Peyer's patch (tissue), 4 donors: Measurements from ENCODE around the gene METAP1. TPM values are rescaled to one million over a fixed set of nuclear protein-coding genes. Genes with fewer than 3 reads are reported as not detected.

Experiments used
- DNase-seq, 3 donors: peaks; one replicate each; pipeline ENCODE4 v3.0.0-alpha.2; 2017 to 2019
- H3K27ac ChIP-seq, 4 donors: fragments of 200-600 bp; sonication (generic); one replicate each; pipeline ENCODE4 v1.5.1; 2016 to 2019
- H3K27me3 ChIP-seq, 2 donors: fragments of 200-600 bp; sonication (generic); one replicate each; pipeline ENCODE4 v1.5.1; 2019
- H3K36me3 ChIP-seq, 3 donors: fragments of 200-600 bp; sonication (generic); one replicate each; pipeline ENCODE4 v1.5.1; 2016 to 2019
- H3K4me1 ChIP-seq, 4 donors: fragments of 200-600 bp; sonication (generic); one replicate each; pipeline ENCODE4 v1.5.1; 2016 to 2019
- H3K4me3 ChIP-seq, 4 donors: fragments of 200-600 bp; sonication (generic); 1 replicate in 3 of 4; 2 replicates in 1 of 4; pipeline ENCODE4 v1.5.1; 2016 to 2019; ENCODE audit warnings: mild to moderate bottlenecking in 1 of 4
- H3K9me3 ChIP-seq, 4 donors: fragments of 200-600 bp; sonication (generic); one replicate each; pipeline ENCODE4 v1.5.1; 2016 to 2019; ENCODE audit warnings: mild to moderate bottlenecking in 1 of 4
- POLR2A ChIP-seq, 2 donors: fragments of 450-650 bp; IDR thresholded peaks; one replicate each; pipeline ENCODE4 v1.5.1; 2017; ENCODE audit warnings: antibody characterized with exemption in 2 of 2, mild to moderate bottlenecking in 2 of 2, moderate library complexity in 2 of 2
- total RNA-seq, 4 donors: library from RNA; depleted of rRNA; stranded (reverse); fragments of >200 nt; gene quantifications; one replicate each; pipeline ENCODE4 v1.1.0, GENCODE V29; 2016
- TF ChIP-seq, protein P1 (sequence below), 6 experiments: fragments of 450-650 bp in 4 of 6; fragments of 200-600 bp in 2 of 6; sonication (generic) in 1 of 6; IDR thresholded peaks; one replicate each; pipeline ENCODE4 v1.5.1; 2017 to 2019; ENCODE audit warnings: antibody characterized with exemption in 6 of 6, mild to moderate bottlenecking in 3 of 6, moderate library complexity in 1 of 6

The METAP1 gene
- total RNA-seq, 4 donors from 2014 or later = 28.9 to 35.4 (median 32.5) TPM

DNA sequence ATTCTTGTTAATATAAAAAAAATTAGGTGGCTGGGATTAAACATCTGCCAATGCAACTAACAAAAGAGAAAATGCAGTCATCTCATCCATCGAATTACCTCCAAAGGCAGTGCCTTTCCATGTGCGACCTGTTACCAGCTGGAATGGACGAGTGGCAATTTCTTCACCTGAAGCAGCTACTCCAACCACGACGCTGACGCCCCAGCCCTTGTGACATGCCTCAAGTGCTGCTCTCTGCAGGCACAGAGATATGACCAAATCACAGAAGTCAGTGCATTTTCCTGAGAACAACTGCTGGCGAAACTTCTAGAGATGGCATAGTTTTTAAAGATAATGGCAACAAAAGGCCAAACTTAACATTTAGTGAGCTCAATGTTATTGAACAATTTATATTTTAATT is 79.3 kb downstream of the METAP1 start:
- TF ChIP-seq, protein P1, sequence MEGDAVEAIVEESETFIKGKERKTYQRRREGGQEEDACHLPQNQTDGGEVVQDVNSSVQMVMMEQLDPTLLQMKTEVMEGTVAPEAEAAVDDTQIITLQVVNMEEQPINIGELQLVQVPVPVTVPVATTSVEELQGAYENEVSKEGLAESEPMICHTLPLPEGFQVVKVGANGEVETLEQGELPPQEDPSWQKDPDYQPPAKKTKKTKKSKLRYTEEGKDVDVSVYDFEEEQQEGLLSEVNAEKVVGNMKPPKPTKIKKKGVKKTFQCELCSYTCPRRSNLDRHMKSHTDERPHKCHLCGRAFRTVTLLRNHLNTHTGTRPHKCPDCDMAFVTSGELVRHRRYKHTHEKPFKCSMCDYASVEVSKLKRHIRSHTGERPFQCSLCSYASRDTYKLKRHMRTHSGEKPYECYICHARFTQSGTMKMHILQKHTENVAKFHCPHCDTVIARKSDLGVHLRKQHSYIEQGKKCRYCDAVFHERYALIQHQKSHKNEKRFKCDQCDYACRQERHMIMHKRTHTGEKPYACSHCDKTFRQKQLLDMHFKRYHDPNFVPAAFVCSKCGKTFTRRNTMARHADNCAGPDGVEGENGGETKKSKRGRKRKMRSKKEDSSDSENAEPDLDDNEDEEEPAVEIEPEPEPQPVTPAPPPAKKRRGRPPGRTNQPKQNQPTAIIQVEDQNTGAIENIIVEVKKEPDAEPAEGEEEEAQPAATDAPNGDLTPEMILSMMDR (IDR thresholded peaks at IDR 0.05) = no peak
- no peak for TF ChIP-seq POLR2A (IDR thresholded peaks at IDR 0.05)
- H3K27ac ChIP-seq = no peak overlapping the region
- no peak for DNase-seq
- H3K4me3 ChIP-seq = no peak overlapping the region
- no peaks in the 10 kb centered on the region for H3K27me3 ChIP-seq
- peaks cover 0 to 8% (median 0%) of the 10 kb centered on the region in 4 donors for H3K4me1 ChIP-seq
- H3K36me3 ChIP-seq = peaks cover 0 to 87% (median 0%) of the 10 kb centered on the region in 3 donors
- H3K9me3 ChIP-seq = no peaks in the 10 kb centered on the region

DNA sequence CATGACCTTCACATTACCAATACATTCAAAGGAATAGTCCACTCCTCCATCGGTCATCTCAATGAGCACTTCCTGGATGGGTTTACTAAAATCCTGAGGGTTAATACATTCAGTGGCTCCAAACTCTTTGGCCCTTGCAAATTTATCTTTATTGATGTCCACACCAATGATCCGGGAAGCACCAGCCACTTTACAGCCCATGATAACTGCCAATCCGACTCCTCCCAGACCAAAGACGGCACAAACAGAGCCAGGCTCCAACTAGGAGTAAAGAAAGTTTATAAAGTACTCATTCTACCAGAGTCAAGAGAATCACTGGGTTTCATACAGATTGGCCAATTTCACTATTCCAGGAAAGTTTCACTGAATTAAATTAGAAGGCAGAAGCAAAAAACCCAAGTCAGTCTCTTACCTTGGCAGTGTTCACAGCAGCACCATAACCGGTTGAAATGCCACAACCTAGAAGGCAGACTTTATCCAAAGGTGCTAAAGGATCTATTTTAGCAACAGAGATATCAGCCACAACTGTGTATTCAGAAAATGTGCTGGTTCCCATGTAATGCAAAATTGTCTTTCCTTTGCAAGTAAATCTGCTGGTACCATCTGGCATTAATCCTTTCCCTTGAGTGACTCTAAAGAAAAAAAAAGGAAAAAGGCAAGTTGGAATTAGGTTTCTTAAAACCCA is 80.9 kb downstream of the METAP1 start:
- TF ChIP-seq POLR2A (IDR thresholded peaks at IDR 0.05) = no peak
- TF ChIP-seq, protein P1 (IDR thresholded peaks at IDR 0.05) = no peak
- DNase-seq = no peak
- no peaks in the 10 kb centered on the region for H3K27me3 ChIP-seq
- no peak overlapping the region for H3K27ac ChIP-seq
- no peaks in the 10 kb centered on the region for H3K9me3 ChIP-seq
- H3K36me3 ChIP-seq = peaks cover 0 to 87% (median 0%) of the 10 kb centered on the region in 3 donors
- no peak overlapping the region for H3K4me3 ChIP-seq
- peaks cover 0 to 9% (median 0%) of the 10 kb centered on the region in 4 donors for H3K4me1 ChIP-seq

DNA sequence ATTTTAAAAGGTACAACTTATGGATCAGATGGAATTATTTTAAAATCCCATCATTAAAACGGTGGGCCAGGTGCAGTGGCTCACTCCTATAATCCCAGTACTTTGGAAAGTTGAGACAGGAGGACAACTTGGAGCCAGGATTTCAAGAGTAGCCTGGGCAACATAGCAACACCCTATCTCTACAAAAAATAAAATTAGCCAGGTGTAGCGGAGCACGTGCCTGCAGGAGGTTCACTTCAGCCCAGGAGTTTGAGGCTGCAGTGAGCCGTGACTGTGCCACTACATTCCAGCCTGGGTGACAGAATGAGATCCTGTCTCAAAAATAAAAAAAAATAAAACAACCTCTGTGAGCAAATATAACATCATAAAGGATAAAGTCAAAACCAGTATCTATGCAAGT is 81.7 kb downstream of the METAP1 start:
- H3K27ac ChIP-seq = no peak overlapping the region
- no peak for DNase-seq
- H3K4me3 ChIP-seq = no peak overlapping the region
- no peaks in the 10 kb centered on the region for H3K27me3 ChIP-seq
- peaks cover 0 to 87% (median 0%) of the 10 kb centered on the region in 3 donors for H3K36me3 ChIP-seq
- H3K4me1 ChIP-seq = peaks cover 0 to 9% (median 0%) of the 10 kb centered on the region in 4 donors
- H3K9me3 ChIP-seq = no peaks in the 10 kb centered on the region
- TF ChIP-seq POLR2A (IDR thresholded peaks at IDR 0.05) = no peak
- TF ChIP-seq, protein P1 (IDR thresholded peaks at IDR 0.05) = no peak

DNA sequence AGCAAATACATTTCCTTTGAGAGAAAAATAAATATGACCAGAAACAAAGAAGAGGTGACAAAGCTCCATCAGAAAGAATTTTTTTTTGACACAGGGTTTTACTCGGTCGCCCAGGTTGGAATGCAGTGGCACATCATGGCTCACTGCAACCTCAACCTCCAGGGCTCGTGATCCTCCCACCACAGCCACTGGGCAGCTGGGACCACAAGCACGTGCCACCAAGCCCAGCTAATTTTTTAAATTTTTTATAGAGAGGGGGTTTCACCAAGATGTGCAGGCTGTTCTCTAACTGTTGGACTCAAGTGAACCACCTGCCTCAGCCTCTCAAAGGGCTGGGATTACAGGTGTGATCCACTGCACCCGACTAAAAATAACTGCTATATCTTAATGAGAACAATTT is 82.8 kb downstream of the METAP1 start:
- Histone ChIP-seq H3K4me3 (no peak overlapping the region), H3K36me3 (peaks cover 0 to 87% (median 0%) of the 10 kb centered on the region in 3 donors), H3K4me1 (peaks cover 0 to 9% (median 0%) of the 10 kb centered on the region in 4 donors), H3K9me3 (no peaks in the 10 kb centered on the region), H3K27me3 (no peaks in the 10 kb centered on the region), H3K27ac (no peak overlapping the region)
- TF ChIP-seq, protein P1 (IDR thresholded peaks at IDR 0.05) = no peak
- no peak for DNase-seq

DNA sequence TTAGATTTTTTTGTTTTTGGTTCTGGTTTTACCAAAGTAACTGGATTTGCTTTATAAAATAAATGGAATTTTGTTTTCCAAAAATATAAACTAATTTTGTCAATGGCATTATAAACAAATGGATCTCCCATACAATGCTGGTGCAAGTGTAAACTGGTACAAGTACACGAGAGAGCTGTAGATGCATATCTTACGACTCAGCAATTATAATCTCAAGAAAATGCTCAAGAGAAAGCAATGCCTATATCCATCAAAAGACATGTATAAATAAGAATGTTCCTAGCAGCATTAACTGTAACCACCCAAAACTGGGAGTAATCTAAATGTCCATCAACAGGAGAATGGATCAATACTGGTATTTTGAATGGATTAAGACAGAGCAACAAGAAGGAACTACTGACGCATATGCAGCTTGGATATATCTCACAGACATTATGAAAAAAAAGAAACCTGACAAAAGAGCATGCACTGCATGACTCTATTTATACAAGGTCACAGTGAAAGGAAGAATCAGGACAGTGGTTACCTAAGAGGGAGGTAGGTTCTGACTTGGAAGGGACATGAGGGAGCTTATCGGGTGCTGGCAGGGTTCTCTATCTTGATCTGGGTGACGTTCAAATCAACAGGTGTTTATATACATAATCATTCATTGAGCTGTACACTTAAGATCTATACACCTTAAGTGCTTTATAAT is 83.6 kb downstream of the METAP1 start:
- H3K9me3 ChIP-seq = no peaks in the 10 kb centered on the region
- H3K27me3 ChIP-seq = no peaks in the 10 kb centered on the region
- peaks cover 0 to 9% (median 0%) of the 10 kb centered on the region in 4 donors for H3K4me1 ChIP-seq
- DNase-seq = no peak
- no peak overlapping the region for H3K4me3 ChIP-seq
- H3K27ac ChIP-seq = no peak overlapping the region
- TF ChIP-seq POLR2A (IDR thresholded peaks at IDR 0.05) = no peak
- TF ChIP-seq, protein P1 (IDR thresholded peaks at IDR 0.05) = no peak
- H3K36me3 ChIP-seq = peaks cover 0 to 87% (median 3%) of the 10 kb centered on the region in 3 donors
